HG03039 (cell line): ENCODE results near the gene FAM9A.
"Not testable (repeated sequence)": the region's sequence is repeated elsewhere in the genome, so short reads cannot be mapped to it uniquely, and the experiment has no call there.

ENCODE experiments used
- ATAC-seq: cut with Tn5 transposase; IDR thresholded peaks from one replicate; pipeline ENCODE4 v1.9.1; 2021; ENCODE audit warnings: mild to moderate bottlenecking, moderate library complexity; ENCODE audit not compliant: unreplicated experiment

FAM9A gene

GRCh38 chrX:8805046-8805445 lies 3.9 kb upstream of the FAM9A start:
- no peak for ATAC-seq

GRCh38 chrX:8803326-8803725 lies 2.1 kb upstream of the FAM9A start:
- no peak for ATAC-seq

- not testable (repeated sequence) for ATAC-seq
These were observed 832 bp downstream of the FAM9A start for GRCh38 chrX:8800351-8800750.

- not testable (repeated sequence) for ATAC-seq
These were observed 1.9 kb downstream of the FAM9A start for GRCh38 chrX:8799281-8799680.

GRCh38 chrX:8798702-8799101 lies 2.5 kb downstream of the FAM9A start:
- ATAC-seq, result not testable (repeated sequence)

- ATAC-seq, result not testable (repeated sequence)
These were observed 14.1 kb downstream of the FAM9A start for GRCh38 chrX:8787119-8787518.

- ATAC-seq, result no peak
These were observed 17.0 kb downstream of the FAM9A start for GRCh38 chrX:8784162-8784561.

- ATAC-seq, result no peak
These were observed 17.5 kb downstream of the FAM9A start for GRCh38 chrX:8783714-8784098.

- peak; percentile 53 for ATAC-seq
These were observed 18.0 kb downstream of the FAM9A start for GRCh38 chrX:8783097-8783713.

- no peak for ATAC-seq
These were observed 18.6 kb downstream of the FAM9A start for GRCh38 chrX:8782595-8782994.

- ATAC-seq, result not testable (repeated sequence)
These were observed 19.3 kb downstream of the FAM9A start for GRCh38 chrX:8781921-8782320.

GRCh38 chrX:8773117-8773516 lies 28.1 kb downstream of the FAM9A start:
- ATAC-seq, result no peak

- no peak for ATAC-seq
These were observed 41.2 kb downstream of the FAM9A start for GRCh38 chrX:8760021-8760420.

GRCh38 chrX:8758706-8759105 lies 42.5 kb downstream of the FAM9A start:
- not testable (repeated sequence) for ATAC-seq

GRCh38 chrX:8757609-8758389 lies 43.4 kb downstream of the FAM9A start:
- ATAC-seq, result not testable (repeated sequence)

- ATAC-seq, result no peak
These were observed 45.4 kb downstream of the FAM9A start for GRCh38 chrX:8755813-8756212.

- no peak for ATAC-seq
These were observed 46.1 kb downstream of the FAM9A start for GRCh38 chrX:8755116-8755515.

- no peak for ATAC-seq
These were observed 51.5 kb downstream of the FAM9A start for GRCh38 chrX:8749697-8750096.

GRCh38 chrX:8748855-8749254 lies 52.3 kb downstream of the FAM9A start:
- no peak for ATAC-seq

- ATAC-seq, result no peak
These were observed 58.0 kb downstream of the FAM9A start for GRCh38 chrX:8743126-8743732.

GRCh38 chrX:8741981-8742380 lies 59.2 kb downstream of the FAM9A start:
- no peak for ATAC-seq
